NCI-H1092 treated with DMSO at 0.1 percent for 48 hours (cell line): Measurements from ENCODE around the gene PDCD1LG2.
"Not testable (repeated sequence)": the region's sequence is repeated elsewhere in the genome, so short reads cannot be mapped to it uniquely, and the experiment has no call there.

ENCODE experiments used
- DNase-seq: peaks from one replicate; lab custom pipeline; 2025; lab: John Stamatoyannopoulos, UW

The PDCD1LG2 gene

DNA sequence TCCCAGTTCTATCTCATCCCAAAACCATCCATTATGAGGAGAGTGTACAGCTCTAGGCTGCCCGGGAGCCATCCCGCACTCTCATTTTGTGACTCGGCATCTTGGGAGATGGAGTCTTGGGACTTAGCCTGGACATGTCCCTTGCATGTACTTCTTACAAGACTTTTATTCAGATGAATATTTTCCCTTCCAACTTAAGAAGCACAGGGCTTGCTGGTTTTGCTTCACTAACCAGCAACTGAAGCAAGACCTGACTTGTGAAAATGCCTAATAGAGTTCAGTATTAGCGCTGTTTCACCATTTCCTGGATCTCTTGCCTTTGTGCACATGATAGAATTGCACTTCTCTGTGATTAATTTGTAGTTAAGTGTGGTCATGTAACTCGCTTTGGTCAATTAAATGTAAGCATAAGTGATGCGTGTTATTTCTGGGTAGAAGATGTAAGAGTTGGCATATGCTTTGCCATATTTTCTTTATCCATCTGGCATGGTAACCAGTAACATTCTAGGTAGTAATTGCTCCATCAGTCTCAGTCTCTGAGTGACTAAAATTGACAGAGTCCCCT, 55.8 kb downstream of the PDCD1LG2 start:
- no peak for DNase-seq

DNA sequence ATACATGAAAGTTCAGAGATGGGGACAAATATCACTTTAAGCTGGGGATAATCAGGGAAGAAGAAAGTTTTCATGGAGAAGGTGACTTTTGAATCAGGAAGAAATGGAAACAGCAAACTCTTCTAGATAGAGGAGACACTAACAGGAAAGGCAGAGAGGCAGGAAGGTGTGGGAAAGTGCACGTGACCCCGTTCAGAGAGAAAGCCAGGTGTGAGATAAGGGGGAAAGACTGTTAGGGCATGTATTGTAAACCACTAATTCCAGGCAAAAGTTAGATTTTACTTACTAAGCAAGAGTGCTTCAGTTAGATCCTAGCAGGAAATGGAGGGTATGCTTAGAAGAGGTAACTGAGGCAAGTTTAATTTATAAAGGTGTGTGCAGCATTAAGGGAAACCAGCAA, 58.5 kb downstream of the PDCD1LG2 start:
- DNase-seq, result no peak

GRCh38 chr9:5569409-5569808, 59.1 kb downstream of the PDCD1LG2 start:
- DNase-seq, result no peak

DNA sequence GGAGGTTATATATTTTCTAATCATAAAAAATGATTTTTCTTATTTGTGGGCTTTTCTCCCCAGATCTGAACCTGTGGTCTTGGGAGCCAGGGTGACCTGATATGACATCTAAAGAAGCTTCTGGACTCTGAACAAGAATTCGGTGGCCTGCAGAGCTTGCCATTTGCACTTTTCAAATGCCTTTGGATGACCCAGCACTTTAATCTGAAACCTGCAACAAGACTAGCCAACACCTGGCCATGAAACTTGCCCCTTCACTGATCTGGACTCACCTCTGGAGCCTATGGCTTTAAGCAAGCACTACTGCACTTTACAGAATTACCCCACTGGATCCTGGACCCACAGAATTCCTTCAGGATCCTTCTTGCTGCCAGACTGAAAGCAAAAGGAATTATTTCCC, 59.6 kb downstream of the PDCD1LG2 start:
- no peak for DNase-seq

- DNase-seq, result no peak
Measured at GRCh38 chr9:5571629-5572232, 61.4 kb downstream of the PDCD1LG2 start.

DNA sequence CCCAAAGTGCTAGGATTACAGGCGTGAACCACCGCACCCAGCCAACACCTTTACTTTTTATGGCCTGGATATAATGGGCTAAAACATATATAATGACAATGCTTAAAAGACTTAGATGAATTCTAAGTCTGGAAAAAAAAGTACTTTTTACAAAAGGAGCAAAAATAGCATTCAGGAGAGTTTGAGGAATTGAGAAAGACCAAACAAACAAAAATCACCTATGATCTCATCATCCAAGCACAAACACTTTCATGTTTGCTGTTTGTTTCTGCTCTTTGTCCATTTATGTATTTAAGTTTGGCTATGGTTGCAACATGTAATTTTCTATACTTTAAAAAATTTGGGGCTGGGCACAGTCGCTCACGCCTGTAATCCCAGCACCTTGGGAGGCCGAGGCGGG, 63.8 kb downstream of the PDCD1LG2 start:
- DNase-seq, result no peak

DNA sequence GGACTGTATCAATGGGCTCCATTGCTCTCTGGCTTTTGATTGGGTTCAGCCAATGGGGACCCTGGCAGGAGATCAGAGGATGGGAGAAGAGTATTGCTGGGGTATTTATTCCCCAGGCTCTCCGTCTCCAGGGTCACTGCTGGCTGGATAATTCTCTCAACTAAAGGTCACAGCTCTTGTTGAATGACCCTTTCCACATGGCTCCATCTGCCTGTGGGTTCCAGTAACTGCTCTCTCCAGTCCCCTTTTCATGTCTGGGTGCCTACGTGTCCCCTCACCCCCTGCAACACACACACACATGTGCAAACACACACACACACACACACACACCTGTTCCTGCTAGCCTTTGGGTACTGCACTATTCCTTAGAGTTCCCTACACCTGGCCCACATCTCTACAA, 64.7 kb downstream of the PDCD1LG2 start:
- no peak for DNase-seq

GRCh38 chr9:5577225-5577624, 66.9 kb downstream of the PDCD1LG2 start:
- no peak for DNase-seq

- DNase-seq, result no peak
Measured at GRCh38 chr9:5578018-5578697, 67.8 kb downstream of the PDCD1LG2 start.

GRCh38 chr9:5578698-5579085, 68.4 kb downstream of the PDCD1LG2 start:
- no peak for DNase-seq

GRCh38 chr9:5579881-5580280, 69.5 kb downstream of the PDCD1LG2 start:
- DNase-seq, result no peak

GRCh38 chr9:5580650-5581049, 70.3 kb downstream of the PDCD1LG2 start:
- no peak for DNase-seq

DNA sequence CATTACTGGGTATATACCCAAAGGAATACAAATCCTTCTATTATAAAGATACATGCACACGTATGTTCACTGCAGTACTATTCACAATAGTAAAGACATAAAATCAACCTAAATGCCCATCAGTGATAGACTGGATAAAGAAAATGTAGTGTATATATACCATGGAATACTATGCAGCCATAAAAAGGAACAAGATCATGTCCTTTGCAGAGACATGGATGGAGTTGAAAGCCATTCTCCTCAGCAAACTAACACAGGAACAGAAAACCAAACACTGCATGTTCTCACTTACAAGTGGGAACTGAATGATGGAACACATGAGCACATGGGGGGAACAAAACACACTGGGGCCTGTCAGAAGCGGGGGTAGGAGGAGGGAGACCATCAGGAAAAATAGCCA, 71.4 kb downstream of the PDCD1LG2 start:
- not testable (repeated sequence) for DNase-seq

- DNase-seq, result no peak
Measured at GRCh38 chr9:5582835-5583195, 72.5 kb downstream of the PDCD1LG2 start.

- DNase-seq, result no peak
Measured at GRCh38 chr9:5586391-5586802, 76.1 kb downstream of the PDCD1LG2 start.

- DNase-seq, result no peak
Measured at GRCh38 chr9:5587024-5587423, 76.7 kb downstream of the PDCD1LG2 start.

- DNase-seq, result no peak
Measured at GRCh38 chr9:5592231-5592630, 81.9 kb downstream of the PDCD1LG2 start.

DNA sequence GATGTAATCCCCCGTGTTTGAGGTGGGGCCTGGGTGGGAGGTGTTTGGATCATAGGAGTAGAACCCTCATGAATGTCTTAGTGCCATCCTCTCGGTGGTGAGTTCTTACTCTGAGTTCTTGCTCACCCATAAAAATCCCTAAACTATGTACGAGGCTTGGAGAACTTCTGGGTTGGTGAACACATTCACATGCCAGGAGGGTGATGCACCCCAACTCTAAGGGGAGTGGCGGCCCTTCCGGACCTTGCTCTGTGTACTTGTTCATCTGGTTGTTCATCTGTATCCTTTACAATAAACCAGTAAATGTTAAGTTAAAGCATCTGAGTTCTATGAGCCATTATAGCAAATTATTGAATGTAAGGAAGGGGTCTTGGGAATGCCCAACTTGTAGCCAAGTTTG, 82.6 kb downstream of the PDCD1LG2 start:
- DNase-seq, result no peak

- no peak for DNase-seq
Measured at GRCh38 chr9:5593904-5594303, 83.6 kb downstream of the PDCD1LG2 start.

DNA sequence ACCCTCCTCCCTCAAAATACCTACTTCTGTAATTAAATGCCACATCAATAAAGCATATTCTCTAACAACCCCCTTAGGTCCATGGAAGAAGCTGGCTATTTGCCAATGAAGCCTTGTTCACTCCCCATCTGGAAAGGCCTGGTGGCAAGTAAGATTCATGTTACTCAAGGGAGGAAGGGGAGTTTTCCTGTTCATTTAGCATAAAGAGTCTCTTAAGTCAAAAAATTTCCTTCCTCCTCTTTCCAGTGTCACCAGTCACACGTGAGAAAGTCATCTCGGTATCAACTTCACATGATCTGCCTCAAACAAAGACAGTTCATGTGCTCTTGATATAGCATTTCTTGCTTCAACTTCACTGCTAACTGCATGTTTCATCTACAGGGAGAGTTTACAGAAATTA, 85.8 kb downstream of the PDCD1LG2 start:
- DNase-seq, result no peak

- no peak for DNase-seq
Measured at GRCh38 chr9:5608298-5609225, 98.2 kb downstream of the PDCD1LG2 start.

DNA sequence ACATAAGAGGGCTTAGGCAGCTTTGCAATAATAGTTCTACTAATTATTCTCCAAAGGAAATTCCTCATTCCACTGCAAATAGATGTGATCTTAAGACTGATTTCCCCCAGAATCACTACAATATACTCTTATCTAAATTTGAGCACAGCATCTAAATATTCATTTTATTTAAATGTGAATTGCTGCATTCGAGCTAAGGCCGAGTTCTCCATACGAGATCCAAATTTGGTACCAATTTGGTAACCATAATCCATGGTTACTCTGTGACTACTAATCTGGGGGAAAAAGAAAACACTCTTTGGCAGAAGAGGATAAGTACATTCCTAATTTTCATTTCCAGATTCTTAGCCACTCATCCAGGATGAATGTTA, 98.9 kb downstream of the PDCD1LG2 start:
- DNase-seq, result no peak

DNA sequence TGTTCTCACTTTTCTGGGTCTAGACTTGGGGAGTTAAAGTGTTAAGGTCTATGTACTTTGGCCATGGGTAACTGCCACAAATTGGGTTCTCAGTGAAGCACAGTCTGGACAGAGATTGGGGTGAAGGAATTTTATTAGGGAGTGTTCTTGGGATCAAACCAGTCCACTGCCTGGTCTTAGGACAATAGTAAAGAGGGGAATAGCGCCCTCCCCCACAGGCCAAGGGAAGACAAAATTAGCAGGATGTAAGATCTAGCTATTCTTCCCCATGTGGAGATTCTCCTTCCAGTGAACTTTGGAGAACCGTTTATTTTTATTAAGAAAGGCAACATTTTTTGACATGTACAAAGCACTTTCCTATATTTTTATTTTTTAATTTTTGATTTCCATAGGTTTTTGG, 100.2 kb downstream of the PDCD1LG2 start:
- DNase-seq, result no peak
